ENCODE measurements around the gene FADS3. TPM values are rescaled to one million over a fixed set of nuclear protein-coding genes. Genes with fewer than 3 reads are reported as not detected.

FADS3 gene
- total RNA-seq, 4 donors from 2014 or later: 9.5 to 76.7 (median 18.4) TPM

DNA sequence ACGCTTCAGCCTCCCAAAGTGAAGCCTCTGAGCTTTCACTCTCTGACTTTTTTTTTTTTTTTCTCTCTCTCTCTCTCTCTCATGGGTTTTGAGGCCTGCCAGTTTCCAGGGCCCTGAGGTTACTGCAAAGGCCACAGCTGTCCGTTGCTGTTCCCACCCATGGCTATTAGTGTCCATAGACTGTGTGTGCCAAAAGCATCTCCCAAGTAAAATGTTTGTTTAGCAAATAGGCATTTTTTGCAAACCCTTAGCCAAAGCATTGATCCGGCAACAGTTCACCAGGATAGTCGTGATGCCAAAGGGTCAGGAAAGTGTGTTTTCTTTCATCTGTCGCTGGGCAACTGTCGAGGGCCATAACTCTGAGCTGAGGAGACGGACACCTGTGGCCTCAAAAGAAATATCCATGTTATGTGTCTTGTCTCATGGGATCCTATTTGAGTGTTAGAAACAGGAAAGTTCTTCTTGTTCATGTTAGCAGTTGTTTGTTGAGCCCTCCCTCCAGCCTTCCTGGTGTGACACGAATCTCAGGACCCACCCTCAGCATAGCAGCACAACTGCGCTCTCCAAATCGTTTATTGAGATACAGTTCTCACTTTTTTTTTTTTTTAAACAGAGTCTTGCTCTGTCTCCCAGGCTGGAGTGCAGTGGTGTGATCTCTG is 44.9 kb downstream of the FADS3 start:
- Histone ChIP-seq H3K9me3 (no peaks in the 10 kb centered on the region), H3K4me1 (no peaks in the 10 kb centered on the region), H3K36me3 (peaks cover 0 to 41% (median 0%) of the 10 kb centered on the region in 3 donors), H3K27me3 (no peaks in the 10 kb centered on the region), H3K27ac (no peak overlapping the region), H3K4me3 (no peak overlapping the region)
- no peak for DNase-seq
- TF ChIP-seq CTCF (IDR thresholded peaks at IDR 0.05) (no peak), POLR2A (IDR thresholded peaks at IDR 0.05) (no peak)

- Histone ChIP-seq H3K4me1 (no peaks in the 10 kb centered on the region), H3K27ac (no peak overlapping the region), H3K9me3 (no peaks in the 10 kb centered on the region), H3K4me3 (no peak overlapping the region), H3K27me3 (no peaks in the 10 kb centered on the region), H3K36me3 (peaks cover 0 to 52% (median 0%) of the 10 kb centered on the region in 3 donors)
- DNase-seq: no peak
- no peak for TF ChIP-seq POLR2A (IDR thresholded peaks at IDR 0.05)
- no peak for TF ChIP-seq CTCF (IDR thresholded peaks at IDR 0.05)
Observed at GRCh38 chr11:61844909-61845565, 46.3 kb downstream of the FADS3 start.

GRCh38 chr11:61842528-61842820 is 48.9 kb downstream of the FADS3 start:
- TF ChIP-seq POLR2A (IDR thresholded peaks at IDR 0.05) (no peak), CTCF (IDR thresholded peaks at IDR 0.05) (no peak)
- Histone ChIP-seq H3K4me1 (no peaks in the 10 kb centered on the region), H3K9me3 (no peaks in the 10 kb centered on the region), H3K4me3 (no peak overlapping the region), H3K36me3 (peaks cover 0 to 39% (median 0%) of the 10 kb centered on the region in 3 donors), H3K27ac (no peak overlapping the region), H3K27me3 (no peaks in the 10 kb centered on the region)
- no peak for DNase-seq

DNA sequence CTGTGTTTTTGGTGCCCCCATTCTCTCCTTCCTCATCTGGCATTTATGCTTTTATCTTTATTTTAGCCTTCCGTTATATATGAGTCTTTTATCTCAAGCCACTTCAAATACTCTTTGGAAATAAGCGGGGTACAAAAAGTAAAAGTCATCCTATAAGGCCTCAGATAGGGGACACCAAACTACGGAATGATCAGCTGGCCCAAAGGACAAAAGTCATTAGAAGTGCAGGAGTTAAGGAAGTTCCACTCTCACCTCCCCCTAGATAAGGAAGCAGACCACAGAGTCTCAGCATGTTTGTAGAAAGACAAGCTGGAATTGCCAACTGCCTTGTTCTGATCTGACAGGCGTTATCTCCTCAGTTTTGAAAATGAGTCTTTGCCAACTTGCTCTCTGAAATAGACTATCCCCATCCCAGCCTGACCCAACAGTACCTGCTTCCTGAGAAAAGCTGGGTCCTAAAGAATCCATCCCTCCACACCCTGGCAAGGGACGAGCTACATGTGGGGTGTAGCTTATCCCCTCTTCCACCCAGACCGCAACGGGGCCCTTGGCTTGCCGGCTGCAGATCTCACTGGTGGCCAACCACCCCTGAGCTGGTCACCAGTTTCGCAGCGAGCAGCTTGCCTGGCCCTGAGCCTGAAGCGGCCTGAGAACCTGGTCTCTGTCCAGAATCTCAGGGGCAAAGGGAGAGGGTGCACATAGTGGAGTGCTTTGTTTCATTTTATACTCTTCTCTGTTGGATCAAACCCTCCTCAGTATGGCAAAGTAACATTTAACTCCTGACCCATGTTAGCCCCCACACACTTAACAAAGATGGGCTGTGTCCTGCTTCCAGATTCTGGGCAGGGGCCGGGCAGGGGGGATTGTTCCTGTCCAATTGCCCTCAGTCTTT is 49.5 kb downstream of the FADS3 start:
- Histone ChIP-seq H3K4me1 (no peaks in the 10 kb centered on the region), H3K36me3 (peaks cover 0 to 38% (median 0%) of the 10 kb centered on the region in 3 donors), H3K27ac (peak overlapping the region in 1 of 4 donors; percentile 3), H3K27me3 (no peaks in the 10 kb centered on the region), H3K9me3 (no peaks in the 10 kb centered on the region), H3K4me3 (no peak overlapping the region)
- TF ChIP-seq POLR2A (IDR thresholded peaks at IDR 0.05): no peak
- no peak for TF ChIP-seq CTCF (IDR thresholded peaks at IDR 0.05)
- no peak for DNase-seq

DNA sequence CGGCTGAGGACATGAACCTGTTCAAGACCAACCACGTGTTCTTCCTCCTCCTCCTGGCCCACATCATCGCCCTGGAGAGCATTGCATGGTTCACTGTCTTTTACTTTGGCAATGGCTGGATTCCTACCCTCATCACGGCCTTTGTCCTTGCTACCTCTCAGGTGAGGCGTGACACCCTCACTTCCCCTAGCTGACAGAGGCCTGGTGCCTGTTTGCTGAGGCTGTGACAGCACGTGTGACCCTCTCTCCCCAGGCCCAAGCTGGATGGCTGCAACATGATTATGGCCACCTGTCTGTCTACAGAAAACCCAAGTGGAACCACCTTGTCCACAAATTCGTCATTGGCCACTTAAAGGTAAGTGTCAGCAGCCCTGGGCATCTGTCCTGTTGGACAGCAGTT is 51.0 kb downstream of the FADS3 start:
- H3K27me3 ChIP-seq: no peaks in the 10 kb centered on the region
- no peaks in the 10 kb centered on the region for H3K4me1 ChIP-seq
- H3K9me3 ChIP-seq: no peaks in the 10 kb centered on the region
- H3K27ac ChIP-seq: no peak overlapping the region
- peaks cover 0 to 38% (median 0%) of the 10 kb centered on the region in 3 donors for H3K36me3 ChIP-seq
- no peak for DNase-seq
- TF ChIP-seq CTCF (IDR thresholded peaks at IDR 0.05) (no peak), POLR2A (IDR thresholded peaks at IDR 0.05) (no peak)
- H3K4me3 ChIP-seq: no peak overlapping the region

Data from Peyer's patch (tissue), 4 donors.